Trophoblast cell (in vitro differentiated cells and primary cell): Measurements from ENCODE around the gene DYRK3. TPM values are rescaled to one million over a fixed set of nuclear protein-coding genes. Genes with fewer than 3 reads are reported as not detected.

Experiments
- DNase-seq, 2 donors: peaks; one replicate each; pipeline ENCODE4 v3.0.0-alpha.2; 2016
- H2AFZ ChIP-seq: 2 replicates; pipeline ENCODE4 v1.6.1; 2013; ENCODE audit warnings: low read length, moderate library complexity, mild to moderate bottlenecking; ENCODE audit not compliant: insufficient read depth, poor library complexity
- H2AK5ac ChIP-seq: 2 replicates; pipeline ENCODE4 v1.6.1; 2013; ENCODE audit warnings: mild to moderate bottlenecking, low read length
- H2BK120ac ChIP-seq: 2 replicates; pipeline ENCODE4 v1.6.1; 2013; ENCODE audit warnings: low read length, mild to moderate bottlenecking, moderate library complexity; ENCODE audit not compliant: insufficient read depth, poor library complexity
- H2BK12ac ChIP-seq: 2 replicates; pipeline ENCODE4 v1.6.1; 2013; ENCODE audit warnings: mild to moderate bottlenecking, low read length, moderate library complexity
- H2BK5ac ChIP-seq: 2 replicates; pipeline ENCODE4 v1.6.1; 2013; ENCODE audit warnings: low read length, low read depth, moderate library complexity, mild to moderate bottlenecking; ENCODE audit not compliant: poor library complexity
- H3K14ac ChIP-seq: 2 replicates; pipeline ENCODE4 v1.6.1; 2013; ENCODE audit warnings: mild to moderate bottlenecking, low read length
- H3K18ac ChIP-seq: 2 replicates; pipeline ENCODE4 v1.6.1; 2013; ENCODE audit warnings: mild to moderate bottlenecking, low read length
- H3K23ac ChIP-seq: 2 replicates; pipeline ENCODE4 v1.6.1; 2013; ENCODE audit warnings: low read length
- H3K27ac ChIP-seq: 2 replicates; pipeline ENCODE4 v1.5.1; 2013; ENCODE audit warnings: low read depth, mild to moderate bottlenecking, inconsistent platforms, low read length, moderate library complexity
- H3K27me3 ChIP-seq: 2 replicates; pipeline ENCODE4 v1.6.1; 2013; ENCODE audit warnings: inconsistent platforms, mild to moderate bottlenecking, low read length, moderate library complexity; ENCODE audit not compliant: insufficient read depth
- H3K36me3 ChIP-seq, 2 experiments: 1 replicate in 1 of 2; 2 replicates in 1 of 2; pipeline ENCODE4 v1.6.1; 2013; ENCODE audit warnings: low read length in 2 of 2, mild to moderate bottlenecking in 2 of 2, moderate library complexity in 1 of 2; ENCODE audit not compliant: insufficient read depth in 2 of 2, control insufficient read depth in 1 of 2
- H3K4ac ChIP-seq: 2 replicates; pipeline ENCODE4 v1.6.1; 2013; ENCODE audit warnings: low read depth, mild to moderate bottlenecking, low read length, moderate library complexity
- H3K4me1 ChIP-seq, 2 experiments: 1 replicate in 1 of 2; 2 replicates in 1 of 2; pipeline ENCODE4 v1.6.1; 2013; ENCODE audit warnings: low read length in 2 of 2, mild to moderate bottlenecking in 2 of 2, moderate library complexity in 1 of 2; ENCODE audit not compliant: insufficient read depth in 2 of 2, control insufficient read depth in 1 of 2
- H3K4me2 ChIP-seq: 2 replicates; pipeline ENCODE4 v1.6.1; 2013; ENCODE audit warnings: inconsistent platforms, mild to moderate bottlenecking, low read length, moderate library complexity
- H3K4me3 ChIP-seq: 2 replicates; pipeline ENCODE4 v1.5.1; 2013; ENCODE audit warnings: mild to moderate bottlenecking, low read depth, low read length, inconsistent platforms
- H3K79me1 ChIP-seq: one replicate; pipeline ENCODE4 v1.6.1; 2013; ENCODE audit warnings: low read length
- H3K79me2 ChIP-seq: 2 replicates; pipeline ENCODE4 v1.6.1; 2013; ENCODE audit warnings: low read length, mild to moderate bottlenecking; ENCODE audit not compliant: control insufficient read depth, insufficient read depth, poor library complexity
- H3K9ac ChIP-seq: 2 replicates; pipeline ENCODE4 v1.6.1; 2013; ENCODE audit warnings: mild to moderate bottlenecking, low read length
- H3K9me3 ChIP-seq: 2 replicates; pipeline ENCODE4 v1.6.1; 2013; ENCODE audit warnings: low read depth, mild to moderate bottlenecking, control low read depth, inconsistent platforms, low read length; ENCODE audit not compliant: insufficient read depth
- H4K12ac ChIP-seq: 2 replicates; pipeline ENCODE4 v1.6.1; 2013; ENCODE audit warnings: low read depth, mild to moderate bottlenecking, low read length, moderate library complexity
- H4K8ac ChIP-seq: 2 replicates; pipeline ENCODE4 v1.6.1; 2013; ENCODE audit warnings: low read depth, mild to moderate bottlenecking, low read length, moderate library complexity
- H4K91ac ChIP-seq: one replicate; pipeline ENCODE4 v1.6.1; 2013; ENCODE audit warnings: low read depth, mild to moderate bottlenecking, low read length, moderate library complexity
- WGBS: extraction: QIAGEN DNeasy Blood & Tissue Kit; methylation state at CpG from one replicate; pipeline ENCODE4 v1.1.7; 2013; ENCODE audit warnings: missing lambda C conversion rate; ENCODE audit not compliant: insufficient read length, insufficient coverage; ENCODE audit errors: extremely low coverage; 5-methylcytosine and 5-hydroxymethylcytosine counted together
- polyA plus RNA-seq: library from polyadenylated mRNA; stranded (reverse); fragments of 200-250 nt; gene quantifications from 2 replicates; pipeline ENCODE4 v1.2.3, GENCODE V29; 2013

DYRK3 gene
- 0.15 and 0.19 TPM in 2 replicates for polyA plus RNA-seq

DNA sequence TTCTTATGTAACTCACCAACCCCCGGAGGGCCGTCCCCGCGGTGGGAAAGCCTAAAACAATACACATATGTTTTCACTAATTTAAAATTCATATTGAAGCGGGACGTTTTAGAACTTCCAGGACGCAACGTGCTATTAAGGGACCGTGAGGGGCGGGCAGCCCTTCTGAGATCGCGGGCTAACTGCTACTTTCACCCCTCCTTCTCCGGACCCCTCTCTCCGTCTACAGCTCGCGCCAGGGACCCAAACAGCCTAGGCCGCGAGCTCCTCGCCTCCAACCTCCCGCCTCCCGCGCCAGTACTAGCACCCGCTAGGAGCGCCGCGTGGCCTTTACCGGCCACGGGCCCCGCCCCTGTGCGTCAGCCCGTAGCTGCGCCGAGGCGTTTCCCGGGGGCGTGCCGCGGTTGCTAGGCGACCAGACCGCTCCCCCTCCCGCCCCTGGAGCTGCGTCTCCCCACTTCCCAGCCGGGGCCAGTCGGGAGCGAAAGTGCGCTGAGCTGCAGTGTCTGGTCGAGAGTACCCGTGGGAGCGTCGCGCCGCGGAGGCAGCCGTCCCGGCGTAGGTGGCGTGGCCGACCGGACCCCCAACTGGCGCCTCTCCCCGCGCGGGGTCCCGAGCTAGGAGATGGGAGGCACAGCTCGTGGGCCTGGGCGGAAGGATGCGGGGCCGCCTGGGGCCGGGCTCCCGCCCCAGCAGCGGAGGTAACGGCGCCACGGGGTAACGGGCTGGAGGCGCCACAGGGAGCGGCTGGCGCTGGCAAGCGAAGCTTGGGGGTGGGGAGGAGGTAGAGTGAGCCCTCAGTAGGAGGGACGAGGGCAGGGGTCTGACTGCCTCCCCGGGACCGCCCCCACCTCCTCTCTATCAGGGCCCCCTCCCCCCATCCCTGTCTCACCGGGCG lies at the start of gene DYRK3:
Gene DYRK3 (plus strand): TSS at position 457 of the 898 bp plus-strand sequence. CDS start 168 bp downstream, at position 625.
- Histone ChIP-seq H4K8ac (peak within 1 kb of the TSS; percentile 68), H2BK12ac (no peak within 1 kb of the TSS), H3K4ac (no peak within 1 kb of the TSS), H3K9ac (peak within 1 kb of the TSS; percentile 62), H3K4me2 (peak within 1 kb of the TSS; percentile 99), H3K4me1 (peaks cover 3 to 5% of the 10 kb centered on the region in 2 experiments), H3K18ac (no peak within 1 kb of the TSS), H3K79me2 (peaks cover 1% of the 10 kb centered on the region), H4K91ac (peak within 1 kb of the TSS; percentile 42), H3K27me3 (peaks cover 4% of the 10 kb centered on the region), H3K79me1 (peaks cover 2% of the 10 kb centered on the region), H3K9me3 (no peaks in the 10 kb centered on the region), H3K4me3 (peak within 1 kb of the TSS; percentile 80), H2AK5ac (no peak within 1 kb of the TSS), H2AFZ (peak within 1 kb of the TSS; percentile 77), H3K23ac (no peak within 1 kb of the TSS), H2BK5ac (no peak within 1 kb of the TSS), H4K12ac (peak within 1 kb of the TSS; percentile 65), H3K36me3 (no peaks in the 10 kb centered on the region), H2BK120ac (no peak within 1 kb of the TSS), H3K14ac (no peak within 1 kb of the TSS), H3K27ac (no peak within 1 kb of the TSS)
- peak; percentile 73 to 88 for DNase-seq
- no CpG with 5 or more reads among the region's 84 CpGs for WGBS

DNA sequence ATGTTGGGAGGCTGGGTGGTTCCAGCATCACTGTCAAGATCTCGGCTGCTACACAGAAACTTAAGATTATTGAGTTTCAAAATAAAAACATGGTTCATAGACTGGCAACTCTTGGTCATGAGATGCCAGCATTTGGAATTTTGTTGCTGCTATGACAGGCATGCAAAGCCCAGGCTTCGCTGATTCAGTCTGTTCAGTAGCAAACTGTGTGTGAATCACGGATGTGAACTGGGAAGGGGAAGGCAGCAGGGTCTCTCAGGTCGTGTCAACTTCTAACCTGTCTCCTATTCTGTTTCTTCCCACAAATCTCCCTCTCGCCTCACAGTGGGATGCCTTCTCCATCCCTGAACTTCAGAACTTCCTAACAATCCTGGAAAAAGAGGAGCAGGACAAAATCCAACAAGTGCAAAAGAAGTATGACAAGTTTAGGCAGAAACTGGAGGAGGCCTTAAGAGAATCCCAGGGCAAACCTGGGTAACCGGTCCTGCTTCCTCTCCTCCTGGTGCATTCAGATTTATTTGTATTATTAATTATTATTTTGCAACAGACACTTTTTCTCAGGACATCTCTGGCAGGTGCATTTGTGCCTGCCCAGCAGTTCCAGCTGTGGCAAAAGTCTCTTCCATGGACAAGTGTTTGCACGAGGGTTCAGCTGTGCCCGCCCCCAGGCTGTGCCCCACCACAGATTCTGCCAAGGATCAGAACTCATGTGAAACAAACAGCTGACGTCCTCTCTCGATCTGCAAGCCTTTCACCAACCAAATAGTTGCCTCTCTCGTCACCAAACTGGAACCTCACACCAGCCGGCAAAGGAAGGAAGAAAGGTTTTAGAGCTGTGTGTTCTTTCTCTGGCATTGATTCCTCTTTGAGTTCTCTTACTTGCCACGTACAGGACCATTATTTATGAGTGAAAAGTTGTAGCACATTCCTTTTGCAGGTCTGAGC lies 48.6 kb upstream of the DYRK3 start:
- Histone ChIP-seq H2BK120ac (no peak overlapping the region), H3K18ac (no peak overlapping the region), H3K79me1 (no peaks in the 10 kb centered on the region), H3K4me3 (no peak overlapping the region), H3K9ac (no peak overlapping the region), H4K91ac (no peak overlapping the region), H3K79me2 (no peaks in the 10 kb centered on the region), H3K23ac (no peak overlapping the region), H3K4me1 (no peaks in the 10 kb centered on the region), H3K36me3 (peaks cover 2% of the 10 kb centered on the region in 2 experiments), H2AK5ac (no peak overlapping the region), H3K4ac (no peak overlapping the region), H3K9me3 (peaks cover 2% of the 10 kb centered on the region), H3K4me2 (no peak overlapping the region), H4K8ac (no peak overlapping the region), H3K27ac (no peak overlapping the region), H3K14ac (no peak overlapping the region), H3K27me3 (no peaks in the 10 kb centered on the region), H2BK5ac (no peak overlapping the region), H2AFZ (no peak overlapping the region), H2BK12ac (no peak overlapping the region), H4K12ac (no peak overlapping the region)
- DNase-seq: no peak
- WGBS: no CpG with 5 or more reads among the region's 13 CpGs

DNA sequence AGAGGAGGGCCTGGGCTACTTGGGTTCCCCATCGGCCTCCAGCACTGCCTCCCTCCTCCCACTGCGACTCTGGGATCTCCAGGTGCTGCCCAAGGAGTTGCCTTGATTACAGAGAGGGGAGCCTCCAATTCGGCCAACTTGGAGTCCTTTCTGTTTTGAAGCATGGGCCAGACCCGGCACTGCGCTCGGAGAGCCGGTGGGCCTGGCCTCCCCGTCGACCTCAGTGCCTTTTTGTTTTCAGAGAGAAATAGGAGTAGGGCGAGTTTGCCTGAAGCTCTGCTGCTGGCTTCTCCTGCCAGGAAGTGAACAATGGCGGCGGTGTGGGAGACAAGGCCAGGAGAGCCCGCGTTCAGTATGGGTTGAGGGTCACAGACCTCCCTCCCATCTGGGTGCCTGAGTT lies 47.4 kb upstream of the DYRK3 start:
- Histone ChIP-seq H4K91ac (no peak overlapping the region), H3K27ac (no peak overlapping the region), H3K4me2 (no peak overlapping the region), H3K27me3 (no peaks in the 10 kb centered on the region), H2AFZ (no peak overlapping the region), H2BK120ac (no peak overlapping the region), H3K4ac (no peak overlapping the region), H3K4me3 (no peak overlapping the region), H4K12ac (no peak overlapping the region), H4K8ac (no peak overlapping the region), H3K79me2 (no peaks in the 10 kb centered on the region), H3K18ac (no peak overlapping the region), H3K4me1 (no peaks in the 10 kb centered on the region), H3K9ac (no peak overlapping the region), H3K23ac (no peak overlapping the region), H3K79me1 (no peaks in the 10 kb centered on the region), H3K14ac (no peak overlapping the region), H3K9me3 (peaks cover 2% of the 10 kb centered on the region), H2BK12ac (no peak overlapping the region), H3K36me3 (peaks cover 6 to 7% of the 10 kb centered on the region in 2 experiments), H2BK5ac (no peak overlapping the region), H2AK5ac (no peak overlapping the region)
- WGBS: no CpG with 5 or more reads among the region's 14 CpGs
- no peak for DNase-seq

DNA sequence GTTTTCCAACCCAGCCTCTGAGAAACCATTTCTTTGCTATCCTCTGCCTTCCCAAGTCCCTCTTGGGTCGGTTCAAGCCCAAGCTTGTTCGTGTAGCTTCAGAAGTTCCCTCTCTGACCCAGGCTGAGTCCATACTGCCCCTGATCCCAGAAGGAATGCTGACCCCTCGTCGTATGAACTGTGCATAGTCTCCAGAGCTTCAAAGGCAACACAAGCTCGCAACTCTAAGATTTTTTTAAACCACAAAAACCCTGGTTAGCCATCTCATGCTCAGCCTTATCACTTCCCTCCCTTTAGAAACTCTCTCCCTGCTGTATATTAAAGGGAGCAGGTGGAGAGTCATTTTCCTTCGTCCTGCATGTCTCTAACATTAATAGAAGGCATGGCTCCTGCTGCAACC lies 46.8 kb upstream of the DYRK3 start:
- Histone ChIP-seq H3K4me2 (no peak overlapping the region), H3K14ac (no peak overlapping the region), H3K18ac (no peak overlapping the region), H3K9me3 (peaks cover 3% of the 10 kb centered on the region), H2AFZ (no peak overlapping the region), H3K27ac (no peak overlapping the region), H4K8ac (no peak overlapping the region), H2BK5ac (no peak overlapping the region), H3K27me3 (no peaks in the 10 kb centered on the region), H3K4me3 (no peak overlapping the region), H3K4ac (no peak overlapping the region), H2BK120ac (no peak overlapping the region), H3K79me1 (no peaks in the 10 kb centered on the region), H3K9ac (no peak overlapping the region), H3K23ac (no peak overlapping the region), H2BK12ac (no peak overlapping the region), H2AK5ac (no peak overlapping the region), H3K79me2 (no peaks in the 10 kb centered on the region), H4K12ac (no peak overlapping the region), H3K36me3 (peaks cover 7 to 9% of the 10 kb centered on the region in 2 experiments), H3K4me1 (no peaks in the 10 kb centered on the region), H4K91ac (no peak overlapping the region)
- no CpG with 5 or more reads among the region's 6 CpGs for WGBS
- DNase-seq: no peak
